GM12874 (cell line): ENCODE measurements around the gene MC1R.

Experiments used
- CTCF ChIP-seq: IDR thresholded peaks from 2 replicates; pipeline ENCODE4 v1.5.1; 2011; ENCODE audit warnings: low read depth, mild to moderate bottlenecking, control low read depth, low read length, moderate library complexity; ENCODE audit not compliant: insufficient read depth

Gene MC1R

GRCh38 chr16:89936508-89936907 lies 17.8 kb downstream of the MC1R start:
- TF ChIP-seq CTCF = no peak

- TF ChIP-seq CTCF = no peak
These were observed 18.3 kb downstream of the MC1R start for GRCh38 chr16:89936981-89937380.

GRCh38 chr16:89938175-89938885 lies 19.7 kb downstream of the MC1R start:
- TF ChIP-seq CTCF = no peak

GRCh38 chr16:89944773-89945172 lies 26.1 kb downstream of the MC1R start:
- no peak for TF ChIP-seq CTCF

- no peak for TF ChIP-seq CTCF
These were observed 27.0 kb downstream of the MC1R start for GRCh38 chr16:89945654-89946053.

- TF ChIP-seq CTCF = no peak
These were observed 27.9 kb downstream of the MC1R start for GRCh38 chr16:89946515-89946914.

- TF ChIP-seq CTCF = no peak
These were observed 30.6 kb downstream of the MC1R start for GRCh38 chr16:89949121-89949742.
